Measurements from ENCODE around the gene CUTC.

The CUTC gene

GRCh38 chr10:99732033-99732842, at the start of gene CUTC, which contains the start of gene COX15:
Gene CUTC (plus strand): TSS chr10:99732234. CDS start chr10:99732349, 115 bp downstream.
Gene COX15 (minus strand): TSS chr10:99732127. CDS start chr10:99732049, 78 bp downstream.
- CTCF ChIA-PET: interaction anchor here (0.7 to 1.6 kb wide), 5 partner anchors 10 to 113 kb away, joined by 3 to 17 read pairs (median 3); no protein-coding TSS in a partner anchor
- H3K27ac ChIP-seq: peak within 1 kb of the TSS; percentile 96
- POLR2A ChIA-PET (ENCODE audit: low non-redundant PET): interaction anchor here (0.5 to 0.9 kb wide), 3 partner anchors 15 to 112 kb away, joined by 3 to 8 read pairs (median 3); partner anchors contain the start of gene SLC25A28
- DNase-seq (ENCODE audit: low spot score): peak; percentile 97
- peak; percentile 50 for TF ChIP-seq CTCF (conservative IDR thresholded peaks at IDR 0.05; ENCODE audit: low read depth)

GRCh38 chr10:99682752-99683151, 49.3 kb upstream of the CUTC start:
- H3K27ac ChIP-seq: no peak overlapping the region
- DNase-seq (ENCODE audit: low spot score): no peak
- no peak for TF ChIP-seq CTCF (conservative IDR thresholded peaks at IDR 0.05; ENCODE audit: low read depth)
- POLR2A ChIA-PET (ENCODE audit: low non-redundant PET): no interaction called here
- CTCF ChIA-PET: interaction anchor here (1.3 kb wide), 1 partner anchor 52 kb away, joined by 5 read pairs; no protein-coding TSS in a partner anchor

- POLR2A ChIA-PET (ENCODE audit: low non-redundant PET): no interaction called here
- CTCF ChIA-PET: interaction anchor here (0.6 to 1.0 kb wide), 2 partner anchors 47 to 53 kb away, joined by 3 read pairs; no protein-coding TSS in a partner anchor
- no peak for TF ChIP-seq CTCF (conservative IDR thresholded peaks at IDR 0.05; ENCODE audit: low read depth)
- H3K27ac ChIP-seq: no peak overlapping the region
- DNase-seq (ENCODE audit: low spot score): peak; percentile 72
Observed at GRCh38 chr10:99685597-99685967, 46.5 kb upstream of the CUTC start.

GRCh38 chr10:99689461-99689860, 42.6 kb upstream of the CUTC start:
- peak; percentile 60 for DNase-seq (ENCODE audit: low spot score)
- no peak for TF ChIP-seq CTCF (conservative IDR thresholded peaks at IDR 0.05; ENCODE audit: low read depth)
- no peak overlapping the region for H3K27ac ChIP-seq
- ChIA-PET CTCF (no interaction called here), POLR2A (ENCODE audit: low non-redundant PET) (no interaction called here)

GRCh38 chr10:99693933-99694583, 38.0 kb upstream of the CUTC start:
- no peak for TF ChIP-seq CTCF (conservative IDR thresholded peaks at IDR 0.05; ENCODE audit: low read depth)
- H3K27ac ChIP-seq: no peak overlapping the region
- DNase-seq (ENCODE audit: low spot score): no peak
- ChIA-PET POLR2A (ENCODE audit: low non-redundant PET) (no interaction called here), CTCF (no interaction called here)

- CTCF ChIA-PET: no interaction called here
- no peak for TF ChIP-seq CTCF (conservative IDR thresholded peaks at IDR 0.05; ENCODE audit: low read depth)
- no peak overlapping the region for H3K27ac ChIP-seq
- no peak for DNase-seq (ENCODE audit: low spot score)
- POLR2A ChIA-PET (ENCODE audit: low non-redundant PET): interaction anchor here (0.5 kb wide), 1 partner anchor 36 kb away, joined by 3 read pairs; the partner anchor contains the start of genes COX15 and CUTC
Observed at GRCh38 chr10:99695761-99696160, 36.3 kb upstream of the CUTC start.
